WTC11 (cell line): Measurements from ENCODE around the gene PLEKHA5. TPM values are rescaled to one million over a fixed set of nuclear protein-coding genes. Genes with fewer than 3 reads are reported as not detected.

ENCODE experiments used
- ATAC-seq: fragments of 200-7000 bp; cut with Tn5 transposase; 2 replicates; pipeline ENCODE4 v1.10.0; 2021; ENCODE audit warnings: mild to moderate bottlenecking, moderate library complexity
- CTCF ChIA-PET: fragments of 300-600 bp; sonication (Branson Sonifier 250); formaldehyde crosslinking; loops from one replicate; lab custom pipeline; 2021; ENCODE audit warnings: antibody characterized with exemption; lab: Charles Lee
- POLR2A ChIA-PET: fragments of 350-600 bp; sonication (Branson Sonifier 250); formaldehyde crosslinking; loops from one replicate; lab custom pipeline; 2021; ENCODE audit warnings: antibody characterized with exemption; lab: Charles Lee
- DNase-seq: peaks from one replicate; pipeline ENCODE4 v3.0.0; 2021; ENCODE audit warnings: low spot score
- H3K27ac Mint-ChIP-seq: 2 replicates; pipeline ENCODE4 v1.8.0; 2021; ENCODE audit warnings: mixed read lengths
- H3K27me3 Mint-ChIP-seq: 2 replicates; pipeline ENCODE4 v1.8.0; 2021; ENCODE audit warnings: low read depth, mild to moderate bottlenecking, moderate library complexity, mixed read lengths
- H3K36me3 Mint-ChIP-seq: 2 replicates; pipeline ENCODE4 v1.8.0; 2021; ENCODE audit warnings: mixed read lengths
- H3K4me1 Mint-ChIP-seq: 2 replicates; pipeline ENCODE4 v1.8.0; 2022; ENCODE audit warnings: mixed read lengths
- H3K4me3 Mint-ChIP-seq: 2 replicates; pipeline ENCODE4 v1.8.0; 2021; ENCODE audit warnings: mild to moderate bottlenecking, moderate library complexity, mixed read lengths
- H3K9me3 Mint-ChIP-seq: 2 replicates; pipeline ENCODE4 v1.8.0; 2021; ENCODE audit warnings: mixed read lengths
- AR ChIP-seq: fragments of 250-450 bp; sonication (Bioruptor Pico); IDR thresholded peaks from 2 replicates; pipeline ENCODE4 v1.9.0; 2021; ENCODE audit warnings: mild to moderate bottlenecking
- ATF2 ChIP-seq: sonication (generic); formaldehyde crosslinking; IDR thresholded peaks from 2 replicates; pipeline ENCODE4 v1.8.1; 2022; ENCODE audit warnings: low read depth, missing genetic modification reagents, borderline replicate concordance
- CDX4 ChIP-seq: fragments of 250-450 bp; sonication (Bioruptor Pico); IDR thresholded peaks from 2 replicates; pipeline ENCODE4 v1.9.0; 2021; ENCODE audit warnings: moderate library complexity, mild to moderate bottlenecking, inconsistent platforms, borderline replicate concordance
- CREB1 ChIP-seq: sonication (generic); formaldehyde crosslinking; IDR thresholded peaks from 2 replicates; pipeline ENCODE4 v1.8.0; 2023; ENCODE audit warnings: mild to moderate bottlenecking, missing genetic modification reagents
- CTCF ChIP-seq: fragments of 200-600 bp; IDR thresholded peaks from 2 replicates; pipeline ENCODE4 v1.8.0; 2022; ENCODE audit warnings: antibody characterized with exemption
- ETV6 ChIP-seq: sonication (generic); formaldehyde crosslinking; IDR thresholded peaks from 2 replicates; pipeline ENCODE4 v1.8.1; 2022; ENCODE audit warnings: mild to moderate bottlenecking, missing genetic modification reagents
- FOXP4 ChIP-seq: sonication (generic); formaldehyde crosslinking; IDR thresholded peaks from 2 replicates; pipeline ENCODE4 v1.8.0; 2022; ENCODE audit warnings: mild to moderate bottlenecking, missing genetic modification reagents
- KAT7 ChIP-seq: sonication (generic); formaldehyde crosslinking; IDR thresholded peaks from 2 replicates; pipeline ENCODE4 v1.8.1; 2023; ENCODE audit warnings: missing genetic modification reagents, mild to moderate bottlenecking, borderline replicate concordance
- STAT6 ChIP-seq: sonication (generic); formaldehyde crosslinking; conservative IDR thresholded peaks from 2 replicates; pipeline ENCODE4 v1.8.1; 2023; ENCODE audit warnings: mild to moderate bottlenecking, low read depth, missing genetic modification reagents, moderate library complexity
- TCF7 ChIP-seq: sonication (generic); formaldehyde crosslinking; IDR thresholded peaks from 2 replicates; pipeline ENCODE4 v1.8.0; 2022; ENCODE audit warnings: mild to moderate bottlenecking, low read depth, missing genetic modification reagents, moderate library complexity
- TEAD1 ChIP-seq: sonication (generic); formaldehyde crosslinking; IDR thresholded peaks from 2 replicates; pipeline ENCODE4 v1.8.0; 2022; ENCODE audit warnings: mild to moderate bottlenecking, missing genetic modification reagents
- USF2 ChIP-seq: sonication (generic); formaldehyde crosslinking; IDR thresholded peaks from 2 replicates; pipeline ENCODE4 v1.8.1; 2023; ENCODE audit warnings: mild to moderate bottlenecking, missing genetic modification reagents, moderate library complexity
- ZBTB43 ChIP-seq: sonication (generic); formaldehyde crosslinking; IDR thresholded peaks from 2 replicates; pipeline ENCODE4 v1.8.1; 2023; ENCODE audit warnings: mild to moderate bottlenecking, missing genetic modification reagents
- ZNF138 ChIP-seq: sonication (generic); formaldehyde crosslinking; conservative IDR thresholded peaks from 2 replicates; pipeline ENCODE4 v1.8.1; 2022; ENCODE audit warnings: mild to moderate bottlenecking, moderate library complexity, missing genetic modification reagents
- ZNF263 ChIP-seq: sonication (generic); formaldehyde crosslinking; IDR thresholded peaks from 2 replicates; pipeline ENCODE4 v1.8.1; 2022; ENCODE audit warnings: low read depth, mild to moderate bottlenecking, moderate library complexity, missing genetic modification reagents
- total RNA-seq: library from RNA; stranded (reverse); gene quantifications from 3 replicates; pipeline ENCODE4 v1.2.3, GENCODE V29; 2021

Gene PLEKHA5
- total RNA-seq, 1 experiment from 2014 or later: 61.1 TPM

GRCh38 chr12:19222558-19222957 lies 93.0 kb downstream of the PLEKHA5 start:
- no peaks in the 10 kb centered on the region for H3K36me3 Mint-ChIP-seq
- ATAC-seq: no peak
- no peak overlapping the region for H3K27ac Mint-ChIP-seq
- CTCF ChIA-PET: interaction anchor here (0.8 kb wide), 3 partner anchors 12 to 36 kb away, joined by 3 to 4 read pairs (median 4); no protein-coding TSS in a partner anchor
- no peak for TF ChIP-seq FOXP4 (CRISPR knock-in tag)
- no peak for TF ChIP-seq ATF2 (CRISPR knock-in tag)
- no peak for TF ChIP-seq USF2 (CRISPR knock-in tag)
- no peak for TF ChIP-seq TEAD1
- TF ChIP-seq AR (CRISPR knock-in tag): no peak
- TF ChIP-seq STAT6 (CRISPR knock-in tag): no peak
- TF ChIP-seq CREB1 (CRISPR knock-in tag): no peak
- no peak for TF ChIP-seq CDX4
- no peak for TF ChIP-seq ZNF138 (CRISPR knock-in tag)
- no peak for TF ChIP-seq ETV6 (CRISPR knock-in tag)
- no peak for TF ChIP-seq ZBTB43 (CRISPR knock-in tag)
- TF ChIP-seq, all 79 proteins: peak for 0
- Mint-ChIP-seq H3K4me1 (peaks cover 55% of the 10 kb centered on the region), H3K4me3 (no peak overlapping the region), H3K9me3 (peaks cover 4% of the 10 kb centered on the region), H3K27me3 (no peaks in the 10 kb centered on the region)
- POLR2A ChIA-PET: interaction anchor here (0.7 kb wide), 1 partner anchor 32 kb away, joined by 3 read pairs; no protein-coding TSS in a partner anchor
- DNase-seq: no peak

- ATAC-seq (no peak), DNase-seq (no peak)
- ChIA-PET CTCF (interaction anchor here (0.8 kb wide), 3 partner anchors 11 to 37 kb away, joined by 3 to 4 read pairs (median 4); no protein-coding TSS in a partner anchor), POLR2A (interaction anchor here (0.7 kb wide), 1 partner anchor 32 kb away, joined by 3 read pairs; no protein-coding TSS in a partner anchor)
- H3K27ac Mint-ChIP-seq: no peak overlapping the region; the same call in 1 of the 2 replicates
- no peak overlapping the region for H3K4me3 Mint-ChIP-seq
- peaks cover 5% of the 10 kb centered on the region for H3K9me3 Mint-ChIP-seq
- peaks cover under 1% of the 10 kb centered on the region for H3K36me3 Mint-ChIP-seq
- peaks cover 55% of the 10 kb centered on the region for H3K4me1 Mint-ChIP-seq
- H3K27me3 Mint-ChIP-seq: no peaks in the 10 kb centered on the region
- TF ChIP-seq CTCF (no peak), ZNF263 (CRISPR knock-in tag) (no peak), AR (CRISPR knock-in tag) (no peak), TCF7 (CRISPR knock-in tag) (no peak), KAT7 (CRISPR knock-in tag) (no peak)
Measured at GRCh38 chr12:19223018-19223417, 93.5 kb downstream of the PLEKHA5 start.
